A549 (cell line): Measurements from ENCODE around the gene RPL19.

Experiments used
- ATOH8 ChIP-seq: fragments of 250-450 bp; sonication (Bioruptor Pico); IDR thresholded peaks from 2 replicates; pipeline ENCODE4 v1.5.0; 2020; ENCODE audit warnings: low read depth, mild to moderate bottlenecking, moderate library complexity
- BHLHE40 ChIP-seq: IDR thresholded peaks from 2 replicates; pipeline ENCODE4 v1.6.1; 2012; ENCODE audit warnings: low read depth, low read length, inconsistent platforms
- TF ChIP-seq, protein P1 (sequence below): fragments of >200 bp; sonication (Bioruptor Twin); formaldehyde crosslinking; IDR thresholded peaks from 3 replicates; pipeline ENCODE4 v1.5.1; 2016

- TF ChIP-seq BHLHE40, result no peak
- TF ChIP-seq, protein P1, sequence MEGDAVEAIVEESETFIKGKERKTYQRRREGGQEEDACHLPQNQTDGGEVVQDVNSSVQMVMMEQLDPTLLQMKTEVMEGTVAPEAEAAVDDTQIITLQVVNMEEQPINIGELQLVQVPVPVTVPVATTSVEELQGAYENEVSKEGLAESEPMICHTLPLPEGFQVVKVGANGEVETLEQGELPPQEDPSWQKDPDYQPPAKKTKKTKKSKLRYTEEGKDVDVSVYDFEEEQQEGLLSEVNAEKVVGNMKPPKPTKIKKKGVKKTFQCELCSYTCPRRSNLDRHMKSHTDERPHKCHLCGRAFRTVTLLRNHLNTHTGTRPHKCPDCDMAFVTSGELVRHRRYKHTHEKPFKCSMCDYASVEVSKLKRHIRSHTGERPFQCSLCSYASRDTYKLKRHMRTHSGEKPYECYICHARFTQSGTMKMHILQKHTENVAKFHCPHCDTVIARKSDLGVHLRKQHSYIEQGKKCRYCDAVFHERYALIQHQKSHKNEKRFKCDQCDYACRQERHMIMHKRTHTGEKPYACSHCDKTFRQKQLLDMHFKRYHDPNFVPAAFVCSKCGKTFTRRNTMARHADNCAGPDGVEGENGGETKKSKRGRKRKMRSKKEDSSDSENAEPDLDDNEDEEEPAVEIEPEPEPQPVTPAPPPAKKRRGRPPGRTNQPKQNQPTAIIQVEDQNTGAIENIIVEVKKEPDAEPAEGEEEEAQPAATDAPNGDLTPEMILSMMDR, result no peak
- no peak for TF ChIP-seq ATOH8 (CRISPR knock-in tag)
Observed at GRCh38 chr17:39187152-39187830, 12.8 kb upstream of the RPL19 start.
